HG03342 (cell line): Measurements from ENCODE around the gene GHRL.
A peak's percentile ranks its signal among the peaks of the same experiment; 100 is the strongest.
"Not testable (repeated sequence)": the region's sequence is repeated elsewhere in the genome, so short reads cannot be mapped to it uniquely, and the experiment has no call there.

Source experiments
- ATAC-seq: cut with Tn5 transposase; IDR thresholded peaks from one replicate; pipeline ENCODE4 v1.9.1; 2021; ENCODE audit warnings: mild to moderate bottlenecking, moderate library complexity; ENCODE audit not compliant: unreplicated experiment

GHRL gene

GRCh38 chr3:10300087-10300486 lies 7.3 kb upstream of the GHRL start:
- no peak for ATAC-seq

DNA sequence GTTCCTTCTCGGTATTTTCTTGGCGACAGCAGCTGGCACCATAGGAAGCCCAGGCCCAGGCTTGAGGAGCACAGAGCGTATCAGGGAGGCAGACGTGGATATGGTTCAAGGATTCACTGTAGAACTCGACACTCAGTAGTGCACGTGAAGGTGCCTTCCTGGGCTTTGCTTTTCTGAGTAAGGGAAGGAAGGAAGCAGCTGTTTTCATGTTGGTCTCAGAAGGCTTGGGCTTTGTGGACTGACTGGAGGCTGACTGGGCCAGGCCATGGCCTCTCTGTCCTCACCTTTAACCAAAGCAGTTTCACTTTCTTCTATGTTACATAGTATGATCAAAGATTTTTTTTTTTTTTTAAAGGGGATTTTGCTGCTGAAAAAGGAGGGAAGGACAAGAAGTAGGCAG lies 6.9 kb upstream of the GHRL start:
- ATAC-seq: peak; percentile 60

- no peak for ATAC-seq
Measured at GRCh38 chr3:10299175-10299574, 6.4 kb upstream of the GHRL start.

- not testable (repeated sequence) for ATAC-seq
Measured at GRCh38 chr3:10298064-10298463, 5.3 kb upstream of the GHRL start.

DNA sequence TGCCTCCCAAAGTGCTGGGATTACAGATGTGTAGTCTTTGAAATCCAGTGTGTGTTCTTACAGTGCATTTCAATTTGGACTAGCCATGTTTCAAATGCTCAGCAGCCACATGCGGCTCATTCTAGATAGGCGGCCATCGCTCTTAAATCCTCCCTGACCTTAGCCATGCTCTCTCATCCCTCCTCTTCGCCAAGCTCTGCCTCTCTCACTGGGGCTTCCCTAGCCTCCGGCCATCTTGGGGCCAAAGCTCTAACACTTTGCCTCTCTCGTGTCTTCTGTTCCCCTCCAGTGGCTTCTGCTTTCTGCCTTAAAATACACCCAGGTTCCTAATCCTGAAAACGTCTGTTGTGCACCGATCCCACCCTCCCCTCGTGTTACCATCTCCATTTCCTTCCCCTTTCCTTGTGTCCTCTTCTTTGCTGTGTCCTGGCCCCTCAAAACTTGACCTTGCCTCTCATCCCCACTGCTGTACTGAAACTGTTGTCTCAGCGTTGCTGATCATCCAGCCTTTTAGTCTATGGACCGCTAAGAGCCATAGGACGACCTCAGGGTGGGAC lies 1.4 kb upstream of the GHRL start:
- ATAC-seq: no peak

- no peak for ATAC-seq
Measured at GRCh38 chr3:10291641-10292040, 1.1 kb downstream of the GHRL start.

GRCh38 chr3:10290481-10291176 lies 2.1 kb downstream of the GHRL start:
- no peak for ATAC-seq

- ATAC-seq: no peak
Measured at GRCh38 chr3:10289787-10290355, 2.9 kb downstream of the GHRL start.

GRCh38 chr3:10289077-10289476 lies 3.7 kb downstream of the GHRL start:
- ATAC-seq: no peak

- no peak for ATAC-seq
Measured at GRCh38 chr3:10288575-10288960, 4.2 kb downstream of the GHRL start.

DNA sequence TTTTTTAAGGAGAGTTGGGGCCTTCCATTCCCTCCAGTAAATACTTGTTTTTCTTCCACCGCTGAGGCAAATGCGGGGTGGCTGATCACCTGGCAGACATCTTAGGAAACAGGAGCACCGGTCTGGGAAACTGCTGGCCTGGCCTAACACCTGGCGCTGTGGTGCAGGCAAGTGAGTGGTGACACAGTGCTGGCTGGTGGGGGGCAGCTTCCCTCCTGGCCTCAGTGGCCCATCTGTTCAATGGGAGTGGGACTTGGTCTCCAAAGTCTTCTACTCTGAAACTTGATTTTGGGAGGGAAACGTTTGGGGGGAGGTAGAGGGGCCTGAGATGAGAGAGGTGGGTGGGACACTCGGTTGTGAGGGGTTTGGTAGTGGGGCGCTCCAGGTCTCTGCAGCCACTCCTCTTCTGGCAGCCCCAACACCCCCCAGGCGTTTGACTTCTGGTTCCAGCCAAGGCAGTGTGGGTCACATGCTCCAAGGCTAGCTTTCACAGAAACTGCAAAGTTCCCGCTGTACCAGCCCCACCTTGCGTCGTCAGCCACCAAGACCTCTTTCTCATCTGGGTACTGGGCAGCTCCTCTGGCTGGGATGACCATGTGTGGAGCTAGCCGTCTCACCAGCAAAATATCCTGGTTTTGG lies 4.7 kb downstream of the GHRL start:
- ATAC-seq: no peak

DNA sequence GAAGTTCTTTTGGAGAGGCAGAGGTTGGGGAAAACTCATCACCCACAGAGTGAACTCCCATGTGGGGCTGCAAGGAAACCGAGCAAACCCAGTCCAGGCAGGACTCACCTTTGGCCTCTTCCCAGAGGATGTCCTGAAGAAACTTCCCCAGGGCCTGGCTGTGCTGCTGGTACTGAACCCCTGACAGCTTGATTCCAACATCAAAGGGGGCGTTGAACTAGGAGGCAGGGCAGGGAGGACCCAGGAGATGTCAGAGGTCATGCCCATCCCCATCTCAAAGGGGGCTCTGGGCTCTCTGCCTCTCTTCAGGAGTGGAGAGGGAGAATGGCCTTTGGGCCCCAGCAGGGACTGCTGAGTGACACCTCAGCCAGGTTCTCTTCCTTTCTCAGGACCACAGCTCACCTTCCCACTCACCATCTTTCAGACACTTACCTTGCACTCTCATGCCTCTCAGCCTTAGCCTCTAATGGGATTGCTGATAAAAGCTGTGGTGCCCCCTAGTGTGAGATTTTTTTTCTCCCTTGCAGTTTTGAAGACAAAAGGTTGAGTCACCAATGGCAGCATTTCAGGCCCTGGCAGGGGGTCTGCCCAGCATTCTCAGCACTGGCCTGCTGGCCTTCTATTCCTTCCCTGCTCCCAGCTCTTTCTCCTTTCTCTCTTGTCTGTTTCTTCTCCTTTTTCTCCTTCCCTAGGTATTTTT lies 6.0 kb downstream of the GHRL start:
- no peak for ATAC-seq

- ATAC-seq: no peak
Measured at GRCh38 chr3:10286133-10286524, 6.6 kb downstream of the GHRL start.

DNA sequence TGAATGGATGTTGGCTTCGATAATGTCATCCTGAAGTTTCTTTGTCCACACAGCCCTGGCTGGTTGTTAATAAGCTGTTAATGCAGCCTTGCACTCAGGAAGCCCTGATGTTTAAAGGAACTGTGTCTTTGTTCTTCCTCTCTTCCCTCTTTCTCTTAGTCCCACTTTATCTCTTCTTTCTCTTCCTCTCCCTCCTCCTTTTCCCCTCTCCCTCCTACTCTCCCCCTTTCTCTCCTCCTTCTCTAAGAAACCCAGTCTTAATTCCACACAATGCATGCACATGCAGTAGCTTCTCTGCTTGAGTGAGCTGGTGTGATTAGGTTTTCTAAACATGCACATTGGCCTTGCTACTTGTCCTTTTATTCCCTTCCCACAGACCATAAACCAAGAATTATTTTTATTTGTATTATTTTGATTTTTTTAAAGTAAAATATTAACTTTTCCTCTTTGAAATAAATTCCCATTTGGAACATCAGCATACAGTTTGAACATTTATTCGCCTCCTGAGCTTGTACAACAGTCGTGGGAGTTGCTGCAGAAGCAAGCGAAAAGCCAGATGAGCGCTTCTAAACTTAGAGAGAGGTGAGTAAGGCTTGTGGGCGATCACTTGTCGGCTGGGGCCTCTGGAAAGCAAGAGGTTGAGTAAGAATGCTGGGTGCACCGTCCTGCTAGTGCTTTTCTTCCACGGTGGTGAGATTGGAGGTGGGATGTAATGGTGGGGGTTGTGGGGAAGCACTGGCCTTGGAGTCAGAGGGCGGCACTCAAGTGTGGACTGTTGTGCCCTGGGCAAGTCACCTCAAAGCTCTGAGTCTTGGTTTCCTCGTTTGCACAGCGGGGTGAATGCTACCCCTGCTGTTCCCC lies 7.2 kb downstream of the GHRL start:
- no peak for ATAC-seq

DNA sequence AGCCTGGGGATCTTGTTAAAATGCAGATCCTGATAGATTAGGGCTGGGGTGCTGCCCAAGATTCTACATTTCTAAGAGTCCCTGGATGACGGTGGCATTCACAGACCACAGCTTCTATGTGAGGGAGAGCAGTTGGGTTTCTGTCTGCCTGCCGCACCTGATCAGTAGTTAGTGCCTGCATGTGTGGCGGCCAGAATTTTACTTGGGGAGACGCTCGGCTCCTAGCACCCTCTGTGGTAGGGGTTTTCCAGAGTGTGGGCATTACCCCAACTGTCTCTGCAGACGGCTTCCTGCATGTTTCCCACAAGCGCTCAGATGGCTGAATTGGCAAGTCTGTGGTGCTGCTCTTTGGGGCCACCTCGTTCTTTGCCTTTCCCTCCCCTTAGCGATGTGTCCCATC lies 8.3 kb downstream of the GHRL start:
- no peak for ATAC-seq

GRCh38 chr3:10283638-10284037 lies 9.1 kb downstream of the GHRL start:
- ATAC-seq: no peak

GRCh38 chr3:10281951-10282350 lies 10.8 kb downstream of the GHRL start:
- no peak for ATAC-seq

DNA sequence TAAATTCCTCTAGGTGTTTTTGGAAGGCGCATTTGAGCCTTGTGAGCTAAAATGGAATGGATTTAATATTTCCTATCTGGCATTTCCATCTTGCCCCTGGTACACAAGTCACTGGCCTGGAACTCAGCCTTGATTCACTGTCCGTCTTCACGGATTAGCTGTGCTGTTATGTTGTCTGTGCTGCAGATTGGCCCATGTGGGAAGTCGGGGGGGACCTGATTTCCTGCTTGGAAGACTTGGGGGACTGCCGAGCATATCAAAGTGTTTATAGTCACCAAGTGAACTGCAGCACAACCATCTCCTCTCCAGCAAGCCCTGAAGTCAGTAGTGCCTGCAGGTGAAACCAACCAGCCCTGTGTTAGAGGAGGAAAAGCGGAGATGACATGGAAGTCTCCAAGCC lies 12.2 kb downstream of the GHRL start:
- ATAC-seq: no peak

DNA sequence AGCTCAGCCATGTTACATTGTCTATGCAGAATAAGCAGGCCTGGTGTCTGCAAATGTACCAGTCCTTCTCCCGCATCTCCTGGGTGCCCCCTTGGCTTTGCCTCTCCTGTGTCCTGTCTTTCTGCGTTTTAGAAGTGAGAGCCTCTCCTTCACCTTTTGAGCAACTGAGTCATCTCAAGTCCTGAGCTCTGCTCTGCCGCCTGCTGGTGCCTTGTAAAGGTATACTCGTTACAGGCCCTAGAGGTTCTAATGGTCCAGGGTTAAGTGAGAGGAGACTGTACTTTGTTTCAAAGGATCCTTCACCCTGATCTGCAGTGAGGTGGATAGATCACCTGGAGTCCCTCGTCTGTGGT lies 12.6 kb downstream of the GHRL start:
- no peak for ATAC-seq

DNA sequence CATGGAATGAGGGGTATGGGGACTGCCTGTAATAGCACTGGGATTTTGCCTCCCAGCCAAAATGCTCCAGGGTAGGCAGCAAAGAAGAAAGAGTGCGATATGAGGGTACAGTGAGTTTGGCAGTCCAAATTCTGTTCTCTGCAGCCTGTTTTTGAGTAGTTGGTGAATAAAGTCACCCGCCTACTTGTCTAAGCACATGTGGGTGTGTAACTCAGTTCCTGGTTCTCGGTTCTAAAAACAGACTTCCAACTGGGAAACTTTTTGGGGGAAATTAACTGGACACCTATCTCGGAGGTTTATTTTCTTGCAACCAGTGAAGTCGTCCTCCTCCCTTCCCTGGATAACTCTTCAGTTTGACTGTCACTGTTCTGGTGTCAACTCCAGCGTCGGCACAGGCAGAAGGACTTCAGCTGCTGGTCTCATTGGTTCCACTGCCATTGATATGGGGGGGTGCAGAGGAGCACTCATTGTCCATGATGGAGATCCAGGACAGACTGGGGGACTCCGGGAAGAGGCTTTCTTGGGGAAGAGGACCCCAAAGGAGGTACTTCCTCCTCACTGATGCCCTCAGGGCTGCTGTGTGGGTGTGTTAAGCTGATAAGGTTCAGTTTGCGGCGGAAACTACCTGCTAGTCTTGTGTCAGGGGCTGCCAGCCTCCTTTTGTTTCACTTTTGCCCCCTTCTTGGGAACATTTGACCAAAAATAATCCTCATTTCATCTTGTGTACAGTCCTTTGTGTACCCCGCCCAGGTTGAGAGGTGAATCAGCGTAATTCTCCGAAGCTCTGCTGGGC lies 13.2 kb downstream of the GHRL start:
- no peak for ATAC-seq
